HepG2 (cell line): ENCODE data around the gene CTSA. TPM values are rescaled to one million over a fixed set of nuclear protein-coding genes. Genes with fewer than 3 reads are reported as not detected.

Experiments used
- ATAC-seq: fragments of 200-7000 bp; cut with Tn5 transposase; 3 replicates; pipeline ENCODE4 v1.9.1; 2020; ENCODE audit warnings: mild to moderate bottlenecking, moderate library complexity
- BruUV-seq: library from RNA; stranded (reverse); fragments of 400-500 nt; replicated peaks from 2 replicates; lab custom pipeline; 2021; lab: Mats Ljungman, UMichigan
- CTCF ChIA-PET: fragments of 300-600 bp; formaldehyde crosslinking; extraction: SDS; loops from one replicate; lab custom pipeline; 2021; ENCODE audit warnings: low total read pairs, inconsistent platforms, low intra/inter-chr PET ratio; lab: Yijun Ruan, JAX
- POLR2A ChIA-PET: fragments of 350-600 bp; sonication (Branson Sonifier 250); formaldehyde crosslinking; loops from one replicate; lab custom pipeline; 2020; ENCODE audit warnings: antibody characterized with exemption, inconsistent platforms; lab: Yijun Ruan, JAX
- DNase-seq: peaks from one replicate; pipeline ENCODE4 v3.0.0-alpha.2; 2015; ENCODE audit warnings: low spot score
- FAIRE-seq: peaks from 3 replicates; lab custom pipeline; 2011; peaks lifted over from hg19 to GRCh38; lab: Jason Lieb, UNC
- H2AFZ ChIP-seq: one replicate; pipeline ENCODE4 v1.6.1; 2011; ENCODE audit warnings: low read length, inconsistent platforms
- H3K27ac ChIP-seq: fragments of 300-600 bp; 3 replicates; pipeline ENCODE4 v1.8.0; 2011; ENCODE audit warnings: mixed run types, mild to moderate bottlenecking, mixed read lengths, low read length, inconsistent platforms; ENCODE audit not compliant: insufficient read depth; ENCODE audit errors: extremely low read length
- H3K27me3 ChIP-seq, 2 experiments: fragments of 200-600 bp in 1 of 2; 2 replicates in 1 of 2; 3 replicates in 1 of 2; pipeline versions ENCODE4 v1.6.0 to v1.8.0; 2011; ENCODE audit warnings: low read length in 2 of 2, mild to moderate bottlenecking in 2 of 2, moderate library complexity in 2 of 2, inconsistent platforms in 1 of 2; ENCODE audit not compliant: insufficient read depth in 2 of 2, control insufficient read depth in 1 of 2
- H3K36me3 ChIP-seq, 2 experiments: fragments of 200-600 bp in 1 of 2; replicated peaks in 1 of 2; 2 replicates in 1 of 2; 3 replicates in 1 of 2; pipeline versions ENCODE4 v1.5.1 to v1.8.0; 2011; ENCODE audit warnings: low read length in 2 of 2, inconsistent platforms in 1 of 2; ENCODE audit not compliant: insufficient read depth in 2 of 2, control insufficient read depth in 1 of 2
- H3K4me1 ChIP-seq: 2 replicates; pipeline ENCODE4 v1.5.1; 2012; ENCODE audit warnings: low read length, inconsistent platforms; ENCODE audit not compliant: insufficient read depth
- H3K4me2 ChIP-seq: 2 replicates; pipeline ENCODE4 v1.6.0; 2011; ENCODE audit warnings: low read depth, low read length, inconsistent platforms
- H3K4me3 ChIP-seq, 3 experiments: fragments of 200-600 bp in 1 of 3; sonication (generic), shearing (Covaris generic) in 1 of 3; replicated peaks in 1 of 3; 2 replicates each; pipeline ENCODE4 v1.5.1; 2011 to 2016; ENCODE audit warnings: low read length in 3 of 3, inconsistent platforms in 2 of 3, low read depth in 2 of 3, mild to moderate bottlenecking in 2 of 3, control low read depth in 1 of 3, mixed read lengths in 1 of 3; ENCODE audit not compliant: insufficient read depth in 1 of 3
- H3K79me2 ChIP-seq: one replicate; pipeline ENCODE4 v1.6.1; 2011; ENCODE audit warnings: low read length, inconsistent platforms; ENCODE audit not compliant: insufficient read depth
- H3K9ac ChIP-seq: 2 replicates; pipeline ENCODE4 v1.6.0; 2011; ENCODE audit warnings: mild to moderate bottlenecking, low read depth, low read length, inconsistent platforms; ENCODE audit not compliant: insufficient read depth
- H3K9me3 ChIP-seq: 2 replicates; pipeline ENCODE4 v1.5.1; 2012; ENCODE audit warnings: mild to moderate bottlenecking, low read length
- H4K20me1 ChIP-seq: 2 replicates; pipeline ENCODE4 v1.6.0; 2011; ENCODE audit warnings: inconsistent platforms, mild to moderate bottlenecking, low read length, moderate library complexity; ENCODE audit not compliant: insufficient read depth
- CTCF ChIP-seq: sonication (generic); formaldehyde crosslinking; IDR thresholded peaks from 2 replicates; pipeline ENCODE4 v1.5.0; 2020; ENCODE audit warnings: mild to moderate bottlenecking, missing genetic modification reagents, moderate library complexity
- EHMT2 ChIP-seq: fragments of 200-600 bp; sonication (generic); IDR thresholded peaks from 2 replicates; pipeline ENCODE4 v1.7.0; 2017; ENCODE audit warnings: antibody characterized with exemption, low read depth, low read length, borderline replicate concordance
- ETV6 ChIP-seq: sonication (generic); formaldehyde crosslinking; conservative IDR thresholded peaks from 2 replicates; pipeline ENCODE4 v1.4.0; 2020; ENCODE audit warnings: missing genetic modification reagents
- HOXA3 ChIP-seq: sonication (generic); formaldehyde crosslinking; IDR thresholded peaks from 2 replicates; pipeline ENCODE4 v1.5.0; 2020; ENCODE audit warnings: missing genetic modification reagents
- MED1 ChIP-seq: sonication (generic); formaldehyde crosslinking; IDR thresholded peaks from 2 replicates; pipeline ENCODE4 v1.4.0; 2020; ENCODE audit warnings: missing genetic modification reagents
- NFAT5 ChIP-seq: sonication (generic); formaldehyde crosslinking; IDR thresholded peaks from 2 replicates; pipeline ENCODE4 v1.4.0; 2020; ENCODE audit warnings: missing genetic modification reagents
- RNF2 ChIP-seq: fragments of 450-650 bp; conservative IDR thresholded peaks from 2 replicates; pipeline ENCODE4 v1.6.1; 2016; ENCODE audit warnings: low read depth
- TAF1 ChIP-seq: sonication (generic); formaldehyde crosslinking; IDR thresholded peaks from 2 replicates; pipeline ENCODE4 v1.4.0; 2020; ENCODE audit warnings: missing genetic modification reagents
- ZNF235 ChIP-seq: sonication (generic); formaldehyde crosslinking; IDR thresholded peaks from 2 replicates; pipeline ENCODE4 v1.8.1; 2023; ENCODE audit warnings: mild to moderate bottlenecking, missing genetic modification reagents, borderline replicate concordance
- ZNF274 ChIP-seq: sonication (generic); formaldehyde crosslinking; IDR thresholded peaks from 2 replicates; pipeline ENCODE4 v1.5.1; 2020; ENCODE audit warnings: mild to moderate bottlenecking, missing genetic modification reagents
- ZNF275 ChIP-seq: sonication (generic); formaldehyde crosslinking; IDR thresholded peaks from 2 replicates; pipeline ENCODE4 v1.8.0; 2022; ENCODE audit warnings: missing genetic modification reagents, mild to moderate bottlenecking, inconsistent platforms, borderline replicate concordance
- ZNF703 ChIP-seq: sonication (generic); formaldehyde crosslinking; IDR thresholded peaks from 2 replicates; pipeline ENCODE4 v1.5.1; 2020; ENCODE audit warnings: missing genetic modification reagents, mild to moderate bottlenecking, moderate library complexity, borderline replicate concordance
- WGBS: methylation state at CpG from one replicate; pipeline ENCODE4 v1.1.6; 2017; ENCODE audit warnings: low lambda C conversion rate; 5-methylcytosine and 5-hydroxymethylcytosine counted together
- in situ Hi-C: cut with HindIII; loops from 2 replicates; pipeline ENCODE4 v1.10.0; 2017; ENCODE audit warnings: low pct_unique_long_range_greater_than_20kb; ENCODE audit not compliant: extremely low pct_ligation_motif_present
- intact Hi-C: fragments of 100-400 bp; cut with micrococcal nuclease; formaldehyde crosslinking; loops from one replicate; pipeline ENCODE4 v1.10.0; 2022; ENCODE audit not compliant: unreplicated experiment
- polyA plus RNA-seq, 8 experiments: library from polyadenylated mRNA; depleted of rRNA in 3 of 8; stranded (reverse) in 7 of 8; unstranded in 1 of 8; fragments of >200 nt; fragmentation: Illumina TruSeq in 4 of 8; extraction: Trizol in 4 of 8; gene quantifications; 2 replicates each; pipeline versions ENCODE4 v1.2.1 to v1.2.3, GENCODE V29; 2011 to 2016; ENCODE audit warnings: low read depth in 4 of 8, missing spikeins in 1 of 8, mixed read lengths in 1 of 8; ENCODE audit not compliant: insufficient read depth in 1 of 8
- total RNA-seq, 5 experiments: library from RNA; depleted of rRNA; stranded (reverse); fragments of >200 nt; fragmentation: Illumina TruSeq; extraction: Trizol; gene quantifications; 2 replicates each; pipeline ENCODE4 v1.2.3, GENCODE V29; 2016; ENCODE audit warnings: low read depth in 1 of 5

The CTSA gene
- total and polyA plus RNA-seq, 2 of the 13 experiments (the other 11 are each of a cell fraction or from before 2014, with no cell fraction given) = 202 to 231 TPM

GRCh38 chr20:45857114-45857881, 33.8 kb upstream of the CTSA start, which contains the start of the genes ACOT8 and ZSWIM3:
Gene ACOT8 (minus strand): TSS chr20:45857392. CDS start chr20:45857315, 77 bp downstream.
Gene ZSWIM3 (plus strand): TSS chr20:45857614. CDS start chr20:45857826, 212 bp downstream.
- ATAC-seq (peak; percentile 98), FAIRE-seq (peak; percentile 98), DNase-seq (peak; percentile 100)
- H3K4me2 ChIP-seq = peak within 1 kb of the TSS; percentile 93
- H3K27ac ChIP-seq = peak within 1 kb of the TSS; percentile 49
- H3K4me3 ChIP-seq = peak within 1 kb of the TSS; percentile 78 to 91 (median 83)
- peaks cover 4% of the 10 kb centered on the region for H3K79me2 ChIP-seq
- peaks cover 55% of the 10 kb centered on the region for H3K4me1 ChIP-seq
- CTCF ChIA-PET = no interaction called here
- peak within 1 kb of the TSS; percentile 80 for H3K9ac ChIP-seq
- H3K27me3 ChIP-seq = no peaks in the 10 kb centered on the region; a peak in 1 of 5 replicates
- in situ Hi-C loops = no loop called here
- BruUV-seq = no TSS peak
- no peak within 1 kb of the TSS for H2AFZ ChIP-seq
- intact Hi-C loops = loop anchor here (2.0 kb wide), 2 partner anchors 34 to 78 kb away; partner anchors contain the start of genes CTSA, NEURL2 and PCIF1
- H3K9me3 ChIP-seq = no peaks in the 10 kb centered on the region
- POLR2A ChIA-PET = interaction anchor here (0.5 to 7.6 kb wide), 18 partner anchors 12 to 89 kb away, joined by 3 to 85 read pairs (median 4); partner anchors contain the start of genes CTSA, DNTTIP1, NEURL2 and PCIF1
- 3% methylated on average over 31 of the region's 36 CpGs for WGBS
- no peaks in the 10 kb centered on the region for H3K36me3 ChIP-seq
- no peaks in the 10 kb centered on the region for H4K20me1 ChIP-seq
- 0 out of 2 replicates have a peak, but pooled peaks have one; percentile 35 for TF ChIP-seq ETV6
- TF ChIP-seq ZNF274 (CRISPR knock-in tag) = peak; percentile 71
- no peak for TF ChIP-seq ZNF703 (CRISPR knock-in tag)
- peak; percentile 78; the same call in 1 of the 2 replicates for TF ChIP-seq NFAT5 (CRISPR knock-in tag)
- TF ChIP-seq EHMT2 = no peak
- TF ChIP-seq RNF2 = no peak; the same call in 1 of the 2 replicates
- 0 out of 2 replicates have a peak, but pooled peaks have one; percentile 19 for TF ChIP-seq CTCF (CRISPR knock-in tag)
- TF ChIP-seq MED1 (CRISPR knock-in tag) = peak; percentile 62
- peak; percentile 99 for TF ChIP-seq TAF1
- TF ChIP-seq ZNF235 (CRISPR knock-in tag) = peak; percentile 82
- TF ChIP-seq HOXA3 = peak; percentile 72; the same call in 1 of the 2 replicates
- TF ChIP-seq ZNF275 (CRISPR knock-in tag) = peak; percentile 86
